Esophagus squamous epithelium (tissue), 4 donors: Measurements from ENCODE around the gene DCD.

ENCODE experiments used
- POLR2A ChIP-seq, 4 donors: fragments of 450-650 bp; IDR thresholded peaks; one replicate each; pipeline ENCODE4 v1.6.1; 2017; ENCODE audit warnings: antibody characterized with exemption in 4 of 4, mild to moderate bottlenecking in 4 of 4, moderate library complexity in 3 of 4
- TF ChIP-seq, protein P1 (sequence below), 6 experiments: fragments of 450-650 bp in 4 of 6; fragments of 200-600 bp in 2 of 6; sonication (generic) in 2 of 6; IDR thresholded peaks; one replicate each; pipeline ENCODE4 v1.5.1; 2016 to 2019; ENCODE audit warnings: antibody characterized with exemption in 6 of 6, mild to moderate bottlenecking in 4 of 6, moderate library complexity in 4 of 6

DNA sequence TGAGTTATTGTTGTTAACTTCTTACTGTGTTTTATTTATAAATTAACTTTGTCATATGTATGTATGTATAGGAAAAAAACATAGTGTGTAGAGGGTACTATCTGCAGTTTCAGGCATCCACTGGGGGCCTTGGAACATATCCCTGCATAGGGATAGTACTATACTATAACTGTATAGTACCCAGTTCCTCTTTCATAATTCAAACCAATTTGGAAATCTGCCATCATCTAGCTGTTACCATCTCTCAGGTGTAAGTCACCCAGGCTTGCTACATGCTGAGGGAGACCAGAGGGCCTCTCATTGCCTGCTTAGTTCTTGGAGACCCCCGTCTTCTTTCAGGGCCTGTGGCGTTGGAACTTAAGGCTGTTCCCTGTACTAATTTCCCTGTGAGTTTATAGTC is 12.9 kb upstream of the DCD start:
- TF ChIP-seq, protein P1, sequence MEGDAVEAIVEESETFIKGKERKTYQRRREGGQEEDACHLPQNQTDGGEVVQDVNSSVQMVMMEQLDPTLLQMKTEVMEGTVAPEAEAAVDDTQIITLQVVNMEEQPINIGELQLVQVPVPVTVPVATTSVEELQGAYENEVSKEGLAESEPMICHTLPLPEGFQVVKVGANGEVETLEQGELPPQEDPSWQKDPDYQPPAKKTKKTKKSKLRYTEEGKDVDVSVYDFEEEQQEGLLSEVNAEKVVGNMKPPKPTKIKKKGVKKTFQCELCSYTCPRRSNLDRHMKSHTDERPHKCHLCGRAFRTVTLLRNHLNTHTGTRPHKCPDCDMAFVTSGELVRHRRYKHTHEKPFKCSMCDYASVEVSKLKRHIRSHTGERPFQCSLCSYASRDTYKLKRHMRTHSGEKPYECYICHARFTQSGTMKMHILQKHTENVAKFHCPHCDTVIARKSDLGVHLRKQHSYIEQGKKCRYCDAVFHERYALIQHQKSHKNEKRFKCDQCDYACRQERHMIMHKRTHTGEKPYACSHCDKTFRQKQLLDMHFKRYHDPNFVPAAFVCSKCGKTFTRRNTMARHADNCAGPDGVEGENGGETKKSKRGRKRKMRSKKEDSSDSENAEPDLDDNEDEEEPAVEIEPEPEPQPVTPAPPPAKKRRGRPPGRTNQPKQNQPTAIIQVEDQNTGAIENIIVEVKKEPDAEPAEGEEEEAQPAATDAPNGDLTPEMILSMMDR (IDR thresholded peaks at IDR 0.05): no peak
- TF ChIP-seq POLR2A (IDR thresholded peaks at IDR 0.05): no peak
